AG04450 (cell line): ENCODE results near the gene TOR1A. TPM values are rescaled to one million over a fixed set of nuclear protein-coding genes. Genes with fewer than 3 reads are reported as not detected.

Experiments used
- CTCF ChIA-PET: fragments of 300-600, 350-600 bp; formaldehyde crosslinking; extraction: SDS; loops from one replicate; lab custom pipeline; 2022; ENCODE audit warnings: antibody characterized with exemption, inconsistent platforms; lab: Charles Lee
- POLR2A ChIA-PET: fragments of 350-600 bp; formaldehyde crosslinking; extraction: SDS; loops from one replicate; lab custom pipeline; 2021; ENCODE audit warnings: antibody characterized with exemption, inconsistent platforms; lab: Yijun Ruan, JAX
- DNase-seq: peaks from one replicate; pipeline ENCODE4 v3.0.0-alpha.2; 2011; ENCODE audit warnings: low read depth, low spot score
- H3K27ac ChIP-seq: one replicate; pipeline ENCODE4 v1.5.1; 2012; ENCODE audit warnings: low read depth, low read length, control low read depth
- H3K27me3 ChIP-seq: one replicate; pipeline ENCODE4 v1.6.0; 2012; ENCODE audit warnings: low read length; ENCODE audit not compliant: control insufficient read depth, insufficient read depth
- H3K4me3 ChIP-seq: 2 replicates; pipeline ENCODE4 v1.5.1; 2011; ENCODE audit warnings: mild to moderate bottlenecking, low read depth, low read length, control low read depth
- H3K9me3 ChIP-seq: 2 replicates; pipeline ENCODE4 v1.5.1; 2012; ENCODE audit warnings: low read length; ENCODE audit not compliant: control insufficient read depth, insufficient read depth
- CTCF ChIP-seq: IDR thresholded peaks from 2 replicates; pipeline ENCODE4 v1.5.1; 2011; ENCODE audit warnings: low read depth, low read length, control low read depth, inconsistent platforms
- polyA minus RNA-seq: library from RNA; depleted of rRNA, polyadenylated mRNA; stranded (reverse); fragments of >200 nt; gene quantifications from 2 replicates; pipeline ENCODE4 v1.2.3, GENCODE V29; 2011; rRNA and poly(A)+ RNA removed
- polyA plus RNA-seq: library from polyadenylated mRNA; depleted of rRNA; stranded (reverse); fragments of >200 nt; gene quantifications from 2 replicates; pipeline ENCODE4 v1.2.3, GENCODE V29; 2011; rRNA removed

Gene TOR1A
- polyA plus RNA-seq (72.0 and 78.5 TPM in 2 replicates), polyA minus RNA-seq (45.6 and 46.0 TPM in 2 replicates)

GRCh38 chr9:129823935-129824601, at the start of gene TOR1A:
TOR1A (minus strand) TSS chr9:129824136; CDS start chr9:129824085, 51 bp downstream.
- ChIA-PET POLR2A (no interaction called here), CTCF (no interaction called here)
- Histone ChIP-seq H3K27me3 (no peaks in the 10 kb centered on the region), H3K4me3 (peak within 1 kb of the TSS; percentile 86), H3K27ac (peak within 1 kb of the TSS; percentile 52), H3K9me3 (no peaks in the 10 kb centered on the region)
- peak; percentile 86 for DNase-seq
- TF ChIP-seq CTCF: no peak

- POLR2A ChIA-PET: no interaction called here
- Histone ChIP-seq H3K27ac (no peak overlapping the region), H3K9me3 (no peaks in the 10 kb centered on the region; the same call in 1 of the 2 replicates), H3K4me3 (no peak overlapping the region), H3K27me3 (no peaks in the 10 kb centered on the region)
- DNase-seq: no peak
- no peak for TF ChIP-seq CTCF
- CTCF ChIA-PET: no interaction called here
Measured at GRCh38 chr9:129871046-129871445, 47.1 kb upstream of the TOR1A start.

GRCh38 chr9:129869585-129870501, 45.9 kb upstream of the TOR1A start:
- ChIA-PET POLR2A (no interaction called here), CTCF (no interaction called here)
- TF ChIP-seq CTCF: no peak
- no peak overlapping the region for H3K27ac ChIP-seq
- no peak overlapping the region for H3K4me3 ChIP-seq
- no peak for DNase-seq
- no peaks in the 10 kb centered on the region for H3K27me3 ChIP-seq
- no peaks in the 10 kb centered on the region; the same call in 1 of the 2 replicates for H3K9me3 ChIP-seq

GRCh38 chr9:129868872-129869486, 45.0 kb upstream of the TOR1A start:
- no peak for DNase-seq
- Histone ChIP-seq H3K27me3 (no peaks in the 10 kb centered on the region), H3K27ac (no peak overlapping the region), H3K4me3 (no peak overlapping the region), H3K9me3 (no peaks in the 10 kb centered on the region)
- CTCF ChIA-PET: no interaction called here
- TF ChIP-seq CTCF: no peak
- POLR2A ChIA-PET: interaction anchor here (0.5 kb wide), 1 partner anchor 977 kb away, joined by 3 read pairs; no protein-coding TSS in a partner anchor
